Left kidney (tissue), 2 donors: ENCODE measurements around the gene USP2. TPM values are rescaled to one million over a fixed set of nuclear protein-coding genes. Genes with fewer than 3 reads are reported as not detected.

Experiments used
- DNase-seq: peaks from one replicate; pipeline ENCODE4 v3.0.0-alpha.2; 2013
- polyA plus RNA-seq: library from polyadenylated mRNA; unstranded; fragments of 120-200 nt; gene quantifications from one replicate; pipeline ENCODE4 v1.2.1, GENCODE V29; 2013; ENCODE audit not compliant: insufficient read length

Gene USP2
- polyA plus RNA-seq, 1 donor, result 10.4 TPM

DNA sequence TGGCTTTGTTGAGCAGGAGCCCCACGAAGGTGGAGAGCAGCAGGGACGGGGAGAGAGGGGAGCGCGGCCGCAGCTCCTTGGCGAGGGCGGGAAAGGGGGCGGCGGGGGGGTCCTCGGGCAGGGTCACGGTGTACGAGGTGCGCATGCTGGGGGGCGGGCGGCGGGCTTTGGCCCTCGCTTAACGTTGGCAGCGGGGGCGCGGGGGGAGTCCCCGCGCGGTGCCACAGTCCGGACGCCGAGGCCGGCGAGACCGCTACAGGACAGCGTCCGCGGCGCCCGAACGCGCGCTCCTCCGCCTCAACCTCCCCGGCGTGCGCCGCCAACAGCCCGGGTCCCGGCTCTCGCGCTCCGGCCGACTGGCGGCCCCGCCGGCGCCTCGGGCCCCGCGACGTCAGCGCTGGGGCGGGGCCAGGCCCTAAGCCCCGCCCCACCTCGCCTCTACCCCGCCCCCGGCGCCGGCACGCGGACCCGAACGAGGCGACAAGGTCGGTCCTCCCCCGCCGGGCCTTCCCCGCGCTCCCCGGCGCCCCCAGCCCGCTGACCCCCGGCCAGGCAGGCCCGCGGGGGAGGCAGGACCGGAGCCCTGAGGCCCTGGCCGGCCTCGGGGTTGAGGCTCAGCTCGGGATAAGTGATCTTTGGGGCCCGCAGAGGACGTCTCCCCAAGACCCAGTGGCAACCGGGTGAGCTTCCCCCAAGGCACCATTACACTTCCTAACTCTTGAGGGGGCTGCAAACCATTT lies 17.5 kb downstream of the USP2 start:
- DNase-seq, result peak; percentile 62

- no peak for DNase-seq
These were observed 18.2 kb downstream of the USP2 start for GRCh38 chr11:119363081-119363850.

DNA sequence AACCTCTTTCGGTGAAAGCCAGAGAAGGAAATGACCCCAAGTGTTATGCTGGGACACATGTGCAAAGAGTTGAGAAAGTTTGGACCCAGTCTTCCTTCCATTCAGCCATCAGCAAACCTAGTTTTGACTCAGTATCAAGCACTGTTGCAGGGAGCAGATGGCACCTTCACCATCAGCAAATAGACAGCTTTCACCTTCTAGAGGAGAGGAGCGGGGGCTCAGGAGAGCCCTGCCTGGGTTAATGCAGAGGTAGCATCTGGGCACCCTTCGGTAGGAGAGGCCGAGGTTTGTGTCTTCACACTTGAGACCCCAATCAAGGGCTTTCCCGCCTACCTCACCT lies 18.8 kb downstream of the USP2 start:
- DNase-seq, result no peak

DNA sequence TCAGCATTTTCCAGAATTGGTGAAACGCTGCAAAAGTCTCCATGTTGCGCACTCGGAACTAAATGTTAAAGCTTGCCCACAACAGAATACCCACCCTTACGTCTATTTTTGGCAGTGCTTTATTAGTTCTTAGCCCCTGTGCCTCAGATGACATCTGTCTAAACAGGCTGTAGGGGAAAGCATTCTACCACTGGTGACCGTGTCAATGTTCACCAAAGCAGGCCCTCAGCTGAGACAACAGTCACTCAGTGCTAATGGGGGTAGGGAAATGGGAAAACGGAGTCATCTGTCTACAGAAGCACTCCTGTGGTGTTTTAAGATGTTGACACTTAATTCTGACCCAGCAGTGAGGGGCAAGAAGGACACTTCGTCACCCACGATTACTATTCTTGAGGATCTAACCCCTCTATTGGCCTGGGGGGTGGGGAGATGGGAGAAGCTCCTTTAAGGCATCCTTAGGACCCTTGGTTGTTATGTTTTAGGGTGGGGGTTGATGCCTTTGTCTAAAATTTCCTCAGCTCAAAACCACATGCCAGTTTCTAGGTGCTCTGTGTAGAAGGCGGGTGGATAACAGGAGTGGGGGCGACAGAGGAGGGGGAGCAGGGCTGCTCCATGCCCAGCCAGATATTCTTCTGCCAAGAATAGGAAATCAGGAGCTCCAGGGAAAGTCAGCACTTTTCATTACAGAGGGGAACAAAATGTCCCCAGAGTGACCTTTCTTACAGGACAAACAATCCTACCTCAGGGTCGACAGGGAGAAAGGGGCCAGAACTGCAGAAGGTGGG lies 19.4 kb downstream of the USP2 start:
- DNase-seq, result no peak

DNA sequence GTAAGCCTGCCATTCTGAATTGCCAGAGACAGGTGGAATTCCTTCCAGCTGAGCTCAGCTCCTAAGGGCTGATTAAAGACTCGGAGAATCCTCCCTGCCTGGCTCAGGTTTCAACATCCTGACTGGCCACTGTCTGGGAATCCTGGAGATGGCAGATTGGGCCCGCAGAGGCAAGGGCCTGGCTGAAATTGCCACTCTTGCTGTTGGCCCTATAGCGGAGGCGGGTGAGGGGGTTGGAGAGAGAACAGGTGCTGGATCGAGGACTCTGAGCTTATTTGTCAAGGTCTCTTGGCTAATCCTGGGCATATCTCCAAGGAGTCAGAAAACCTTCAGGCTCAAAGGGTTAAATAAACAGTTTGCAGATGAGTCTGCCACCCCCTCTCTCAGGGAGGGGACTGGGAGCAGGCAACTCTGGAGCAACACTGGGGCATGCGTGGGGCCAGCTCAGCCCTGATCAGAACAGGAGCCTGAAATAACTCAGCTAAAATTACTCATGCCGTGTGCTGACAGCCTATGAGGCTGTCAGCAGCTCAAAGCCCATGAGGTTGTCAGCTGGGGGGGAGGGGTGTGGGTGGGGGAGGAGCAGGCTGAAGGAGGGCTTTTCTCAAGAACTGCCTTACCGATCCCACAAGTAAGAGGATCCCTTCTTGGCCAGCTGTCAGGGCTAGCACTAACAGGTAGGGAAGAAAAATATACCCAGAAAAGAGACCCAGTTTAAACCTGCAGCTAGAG lies 20.3 kb downstream of the USP2 start:
- DNase-seq, result peak; percentile 71

GRCh38 chr11:119359365-119360214 lies 21.9 kb downstream of the USP2 start:
- DNase-seq, result no peak

- no peak for DNase-seq
These were observed 24.4 kb downstream of the USP2 start for GRCh38 chr11:119357074-119357473.

DNA sequence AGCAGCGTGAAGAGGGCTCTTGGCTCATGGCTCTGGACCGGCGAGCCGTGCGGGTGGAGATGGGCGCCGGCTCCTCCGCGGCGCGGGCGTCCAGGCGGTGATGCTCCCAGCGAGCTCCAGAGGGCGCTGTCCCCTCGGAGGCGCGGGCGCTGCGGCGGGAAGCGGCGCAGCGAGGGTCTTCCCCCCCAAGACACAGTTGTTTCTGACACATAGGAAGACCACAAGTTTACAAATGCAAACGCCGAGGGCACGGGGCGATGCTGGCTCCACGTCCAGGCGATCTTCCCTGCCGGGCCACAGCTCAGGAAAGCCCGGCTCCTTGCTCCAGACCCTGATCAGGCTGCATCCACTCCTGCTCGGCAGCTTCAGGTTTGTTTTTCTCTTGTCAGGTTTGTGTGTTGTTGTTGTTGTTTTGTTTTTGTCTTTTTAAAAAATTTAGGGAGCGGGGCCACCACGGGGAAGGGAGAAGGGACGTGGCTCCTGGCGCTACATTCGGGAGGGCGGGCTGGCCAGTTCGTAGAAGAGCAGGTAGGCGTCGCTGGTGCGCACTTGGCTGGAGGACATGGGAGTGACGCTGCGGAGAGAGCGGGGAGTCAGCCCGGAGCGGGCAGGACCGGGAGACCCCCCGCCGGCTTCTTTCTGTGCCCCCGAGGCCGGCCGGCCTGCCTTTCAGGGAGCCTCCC lies 25.0 kb downstream of the USP2 start:
- peak; percentile 81 for DNase-seq

GRCh38 chr11:119355091-119355843 lies 26.2 kb downstream of the USP2 start:
- DNase-seq, result no peak

GRCh38 chr11:119352857-119353260 lies 28.6 kb downstream of the USP2 start:
- DNase-seq, result peak; percentile 64

DNA sequence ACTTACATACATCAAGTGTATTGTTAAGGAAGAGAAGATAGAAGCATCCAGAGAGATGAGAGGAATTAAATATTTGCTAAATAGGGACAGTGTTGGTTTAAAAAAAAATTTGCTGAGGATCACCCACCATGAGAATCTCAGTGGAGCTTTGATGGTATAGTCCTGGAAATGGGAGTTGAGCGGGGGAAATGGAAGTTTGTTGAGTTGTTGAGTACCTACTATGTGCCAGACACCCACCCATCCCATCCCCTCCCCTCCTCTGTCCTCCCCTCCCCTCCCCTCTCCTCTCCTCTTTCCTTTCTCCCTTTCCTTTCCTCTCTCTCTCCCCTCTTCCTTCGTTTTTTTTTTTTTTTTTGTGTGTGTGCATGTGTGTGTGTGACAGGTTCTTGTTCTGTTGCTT lies 30.3 kb downstream of the USP2 start:
- no peak for DNase-seq

DNA sequence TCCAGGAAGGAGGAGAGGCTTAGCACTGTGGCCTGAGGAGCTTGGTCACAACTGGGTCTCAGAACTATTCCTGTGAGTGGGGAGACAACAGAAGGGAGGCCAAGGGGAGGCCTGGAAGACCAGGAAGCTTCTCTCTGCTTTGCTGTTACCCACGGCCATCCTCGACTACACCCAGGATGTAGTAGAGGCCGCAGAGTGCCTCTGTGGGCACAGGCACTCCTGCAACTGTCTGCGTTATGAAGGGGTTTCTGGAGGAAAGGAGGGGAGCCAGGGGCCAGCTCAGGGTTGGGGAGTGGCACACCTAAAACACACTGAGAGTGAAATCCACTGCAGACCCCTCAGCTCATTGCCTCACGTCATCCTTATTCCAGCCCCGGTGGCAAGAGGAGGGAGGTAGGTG lies 31.2 kb downstream of the USP2 start:
- no peak for DNase-seq

- DNase-seq, result no peak
These were observed 33.4 kb downstream of the USP2 start for GRCh38 chr11:119347940-119348605.

DNA sequence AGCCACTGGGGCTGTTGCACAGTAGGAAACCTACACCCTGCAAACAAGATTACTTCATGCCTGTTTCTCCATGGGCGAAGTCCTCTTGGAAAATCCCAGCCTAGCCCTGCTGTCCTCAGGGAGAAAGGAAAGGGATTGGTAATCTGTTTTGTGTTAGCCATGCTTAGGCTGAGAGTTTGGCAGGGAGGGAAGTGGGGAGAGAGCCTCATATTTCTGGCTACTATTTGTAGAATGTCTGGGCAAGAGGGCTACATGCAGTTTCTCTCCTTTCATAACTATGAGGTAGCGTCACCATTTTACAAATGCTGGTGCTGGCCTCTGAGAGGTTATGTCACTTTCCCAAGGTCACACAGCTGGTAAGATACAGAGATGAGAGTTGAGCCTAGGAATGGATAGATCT lies 34.2 kb downstream of the USP2 start:
- DNase-seq, result no peak

- no peak for DNase-seq
These were observed 34.9 kb downstream of the USP2 start, which contains the start of gene MFRP for GRCh38 chr11:119346605-119347004. MFRP (minus strand) TSS chr11:119346705; CDS start chr11:119346513, 192 bp downstream.

- no peak for DNase-seq
These were observed 35.8 kb downstream of the USP2 start for GRCh38 chr11:119345685-119346084.

DNA sequence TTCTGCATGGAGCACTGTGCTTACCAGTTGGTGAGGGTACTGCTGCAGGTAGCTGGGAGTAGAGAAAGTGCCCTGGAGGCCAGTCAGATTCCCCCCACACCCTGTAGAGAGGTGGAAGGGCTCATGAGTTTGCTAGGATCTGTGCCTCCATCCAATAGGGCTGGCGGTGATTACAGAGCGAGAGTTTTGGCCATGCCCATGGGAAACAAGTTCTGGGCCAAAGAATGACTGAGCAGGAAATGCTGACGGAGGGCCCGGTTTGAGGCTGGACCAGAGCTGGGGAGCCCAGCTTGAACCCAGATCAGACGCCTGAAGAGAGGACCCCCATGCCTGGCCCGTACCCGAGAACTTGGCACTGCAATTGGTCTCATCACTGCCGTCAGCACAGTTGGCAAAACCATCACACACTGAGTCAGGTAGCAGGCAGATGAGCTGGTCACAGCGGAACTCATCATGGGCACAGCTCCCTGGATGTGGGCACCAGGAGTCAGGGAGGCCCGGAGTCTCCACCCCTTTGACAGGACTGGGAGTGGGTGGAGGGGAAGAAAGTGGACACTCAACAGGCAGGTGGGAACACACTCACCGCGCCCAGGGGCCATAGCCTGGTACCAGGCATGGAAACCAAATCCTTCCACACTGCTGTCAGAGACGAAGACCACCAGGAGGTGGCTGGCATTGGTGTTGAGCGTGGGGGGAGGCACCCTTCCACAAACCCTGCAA lies 37.0 kb downstream of the USP2 start:
- no peak for DNase-seq

DNA sequence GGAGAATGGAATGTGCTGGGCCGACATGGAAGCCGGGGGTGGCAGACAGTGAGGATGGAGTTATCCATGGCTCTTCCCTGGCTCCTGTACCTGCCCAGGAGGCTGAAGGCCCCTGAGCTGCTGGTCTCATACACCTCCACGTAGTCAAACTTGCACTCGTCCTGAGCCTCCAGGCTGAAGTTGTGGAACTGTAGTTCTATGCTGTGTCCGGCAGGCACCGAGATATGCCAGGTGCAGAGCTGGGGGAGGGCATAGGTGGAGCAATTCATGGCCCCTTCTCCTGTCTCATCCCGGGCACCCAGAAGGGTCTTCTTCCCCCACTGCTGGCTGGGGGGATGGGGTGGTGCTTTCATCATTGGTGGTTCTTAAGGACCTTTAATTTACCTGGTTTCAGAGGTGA lies 37.8 kb downstream of the USP2 start:
- no peak for DNase-seq
